HepG2 (cell line): ENCODE measurements around the gene DOCK9. TPM values are rescaled to one million over a fixed set of nuclear protein-coding genes. Genes with fewer than 3 reads are reported as not detected.

Experiments
- ATAC-seq: fragments of 200-7000 bp; cut with Tn5 transposase; 3 replicates; pipeline ENCODE4 v1.9.1; 2020; ENCODE audit warnings: mild to moderate bottlenecking, moderate library complexity
- BruUV-seq: library from RNA; stranded (reverse); fragments of 400-500 nt; replicated peaks from 2 replicates; lab custom pipeline; 2021; lab: Mats Ljungman, UMichigan
- CTCF ChIA-PET: fragments of 300-600 bp; formaldehyde crosslinking; extraction: SDS; loops from one replicate; lab custom pipeline; 2021; ENCODE audit warnings: low total read pairs, inconsistent platforms, low intra/inter-chr PET ratio; lab: Yijun Ruan, JAX
- POLR2A ChIA-PET: fragments of 350-600 bp; sonication (Branson Sonifier 250); formaldehyde crosslinking; loops from one replicate; lab custom pipeline; 2020; ENCODE audit warnings: antibody characterized with exemption, inconsistent platforms; lab: Yijun Ruan, JAX
- DNase-seq: peaks from one replicate; pipeline ENCODE4 v3.0.0-alpha.2; 2015; ENCODE audit warnings: low spot score
- FAIRE-seq: peaks from 3 replicates; lab custom pipeline; 2011; peaks lifted over from hg19 to GRCh38; lab: Jason Lieb, UNC
- H2AFZ ChIP-seq: one replicate; pipeline ENCODE4 v1.6.1; 2011; ENCODE audit warnings: low read length, inconsistent platforms
- H3K27ac ChIP-seq: fragments of 300-600 bp; 3 replicates; pipeline ENCODE4 v1.8.0; 2011; ENCODE audit warnings: mixed run types, mild to moderate bottlenecking, mixed read lengths, low read length, inconsistent platforms; ENCODE audit not compliant: insufficient read depth; ENCODE audit errors: extremely low read length
- H3K27me3 ChIP-seq, 2 experiments: fragments of 200-600 bp in 1 of 2; 2 replicates in 1 of 2; 3 replicates in 1 of 2; pipeline versions ENCODE4 v1.6.0 to v1.8.0; 2011; ENCODE audit warnings: low read length in 2 of 2, mild to moderate bottlenecking in 2 of 2, moderate library complexity in 2 of 2, inconsistent platforms in 1 of 2; ENCODE audit not compliant: insufficient read depth in 2 of 2, control insufficient read depth in 1 of 2
- H3K36me3 ChIP-seq, 2 experiments: fragments of 200-600 bp in 1 of 2; replicated peaks in 1 of 2; 2 replicates in 1 of 2; 3 replicates in 1 of 2; pipeline versions ENCODE4 v1.5.1 to v1.8.0; 2011; ENCODE audit warnings: low read length in 2 of 2, inconsistent platforms in 1 of 2; ENCODE audit not compliant: insufficient read depth in 2 of 2, control insufficient read depth in 1 of 2
- H3K4me1 ChIP-seq: 2 replicates; pipeline ENCODE4 v1.5.1; 2012; ENCODE audit warnings: low read length, inconsistent platforms; ENCODE audit not compliant: insufficient read depth
- H3K4me2 ChIP-seq: 2 replicates; pipeline ENCODE4 v1.6.0; 2011; ENCODE audit warnings: low read depth, low read length, inconsistent platforms
- H3K4me3 ChIP-seq, 3 experiments: fragments of 200-600 bp in 1 of 3; sonication (generic), shearing (Covaris generic) in 1 of 3; replicated peaks in 1 of 3; 2 replicates each; pipeline ENCODE4 v1.5.1; 2011 to 2016; ENCODE audit warnings: low read length in 3 of 3, inconsistent platforms in 2 of 3, low read depth in 2 of 3, mild to moderate bottlenecking in 2 of 3, control low read depth in 1 of 3, mixed read lengths in 1 of 3; ENCODE audit not compliant: insufficient read depth in 1 of 3
- H3K79me2 ChIP-seq: one replicate; pipeline ENCODE4 v1.6.1; 2011; ENCODE audit warnings: low read length, inconsistent platforms; ENCODE audit not compliant: insufficient read depth
- H3K9ac ChIP-seq: 2 replicates; pipeline ENCODE4 v1.6.0; 2011; ENCODE audit warnings: mild to moderate bottlenecking, low read depth, low read length, inconsistent platforms; ENCODE audit not compliant: insufficient read depth
- H3K9me3 ChIP-seq: 2 replicates; pipeline ENCODE4 v1.5.1; 2012; ENCODE audit warnings: mild to moderate bottlenecking, low read length
- H4K20me1 ChIP-seq: 2 replicates; pipeline ENCODE4 v1.6.0; 2011; ENCODE audit warnings: inconsistent platforms, mild to moderate bottlenecking, low read length, moderate library complexity; ENCODE audit not compliant: insufficient read depth
- GATAD1 ChIP-seq: IDR thresholded peaks from 2 replicates; pipeline ENCODE4 v1.6.1; 2016; ENCODE audit warnings: missing genetic modification reagents, missing compliant biosample characterization
- HOXA5 ChIP-seq: sonication (generic); formaldehyde crosslinking; IDR thresholded peaks from 2 replicates; pipeline ENCODE4 v1.4.0; 2020; ENCODE audit warnings: missing genetic modification reagents
- LRRFIP1 ChIP-seq: sonication (generic); formaldehyde crosslinking; conservative IDR thresholded peaks from 2 replicates; pipeline ENCODE4 v1.4.0; 2020; ENCODE audit warnings: missing genetic modification reagents
- MAFG ChIP-seq: sonication (generic); formaldehyde crosslinking; IDR thresholded peaks from 2 replicates; pipeline ENCODE4 v1.5.1; 2020; ENCODE audit warnings: mild to moderate bottlenecking, missing genetic modification reagents
- MIER2 ChIP-seq: IDR thresholded peaks from 2 replicates; pipeline ENCODE4 v1.6.1; 2016; ENCODE audit warnings: missing biosample characterization, missing genetic modification reagents
- SMAD3 ChIP-seq: sonication (generic); formaldehyde crosslinking; IDR thresholded peaks from 2 replicates; pipeline ENCODE4 v1.4.0; 2020; ENCODE audit warnings: missing genetic modification reagents
- ZSCAN5A ChIP-seq: sonication (generic); formaldehyde crosslinking; IDR thresholded peaks from 2 replicates; pipeline ENCODE4 v1.8.0; 2022; ENCODE audit warnings: mild to moderate bottlenecking, missing genetic modification reagents, borderline replicate concordance
- WGBS: methylation state at CpG from one replicate; pipeline ENCODE4 v1.1.6; 2017; ENCODE audit warnings: low lambda C conversion rate; 5-methylcytosine and 5-hydroxymethylcytosine counted together
- in situ Hi-C: cut with HindIII; loops from 2 replicates; pipeline ENCODE4 v1.10.0; 2017; ENCODE audit warnings: low pct_unique_long_range_greater_than_20kb; ENCODE audit not compliant: extremely low pct_ligation_motif_present
- intact Hi-C: fragments of 100-400 bp; cut with micrococcal nuclease; formaldehyde crosslinking; loops from one replicate; pipeline ENCODE4 v1.10.0; 2022; ENCODE audit not compliant: unreplicated experiment
- polyA plus RNA-seq, 8 experiments: library from polyadenylated mRNA; depleted of rRNA in 3 of 8; stranded (reverse) in 7 of 8; unstranded in 1 of 8; fragments of >200 nt; fragmentation: Illumina TruSeq in 4 of 8; extraction: Trizol in 4 of 8; gene quantifications; 2 replicates each; pipeline versions ENCODE4 v1.2.1 to v1.2.3, GENCODE V29; 2011 to 2016; ENCODE audit warnings: low read depth in 4 of 8, missing spikeins in 1 of 8, mixed read lengths in 1 of 8; ENCODE audit not compliant: insufficient read depth in 1 of 8
- total RNA-seq, 5 experiments: library from RNA; depleted of rRNA; stranded (reverse); fragments of >200 nt; fragmentation: Illumina TruSeq; extraction: Trizol; gene quantifications; 2 replicates each; pipeline ENCODE4 v1.2.3, GENCODE V29; 2016; ENCODE audit warnings: low read depth in 1 of 5
- TF ChIP-seq, protein P1 (sequence below): sonication (generic); formaldehyde crosslinking; IDR thresholded peaks from 2 replicates; pipeline ENCODE4 v1.5.1; 2020; ENCODE audit warnings: mild to moderate bottlenecking, missing genetic modification reagents, borderline replicate concordance

Gene DOCK9
- total and polyA plus RNA-seq, 2 of the 13 experiments (the other 11 are each of a cell fraction or from before 2014, with no cell fraction given): 0.44 to 0.97 TPM

- TF ChIP-seq ZSCAN5A (CRISPR knock-in tag) (no peak), SMAD3 (no peak)
- TF ChIP-seq, all 625 proteins: peak for 0
Observed at GRCh38 chr13:98998831-98999638, 21.2 kb upstream of the DOCK9 start (continued).

DNA sequence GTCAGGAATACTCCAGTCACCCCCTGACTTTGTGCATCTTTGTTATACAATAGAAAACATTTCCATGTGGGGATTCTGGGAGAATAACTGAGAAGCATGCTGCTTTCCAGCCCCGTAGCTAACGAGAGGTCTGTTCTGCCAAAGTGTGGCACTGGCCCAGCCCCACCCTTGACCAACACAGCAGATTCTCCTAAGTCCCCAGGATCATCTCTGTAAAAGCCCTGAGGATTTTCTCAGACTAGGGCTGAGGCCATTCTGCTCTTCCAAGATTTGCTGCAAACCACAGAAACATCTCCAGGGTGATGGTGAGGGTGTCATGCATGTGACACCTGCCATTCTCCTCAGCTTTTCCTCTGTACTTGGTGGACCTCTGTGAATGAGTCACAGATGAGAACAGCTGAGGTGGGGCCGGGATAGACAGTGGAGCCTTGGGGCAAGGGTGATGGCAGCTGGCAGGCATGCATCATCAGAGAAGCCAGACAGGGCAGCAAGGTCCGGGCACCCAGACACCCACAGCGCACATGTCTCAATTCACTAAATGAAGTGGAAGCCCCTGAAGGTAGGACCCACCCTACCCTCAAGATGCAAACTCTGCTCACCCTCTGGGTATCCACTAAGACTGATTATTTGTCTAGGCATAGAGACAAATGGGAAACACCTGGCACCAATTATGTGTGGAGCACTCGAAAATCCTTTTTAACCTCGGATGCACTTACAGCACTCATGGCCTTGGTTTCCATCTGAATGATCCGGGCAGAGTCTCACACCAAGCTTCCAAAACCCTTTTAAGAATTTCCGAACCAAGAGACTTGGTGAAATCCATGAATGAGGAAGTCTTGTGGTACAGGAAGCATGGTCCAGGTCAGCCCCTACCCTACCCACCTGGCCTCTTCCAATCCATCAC is 20.1 kb upstream of the DOCK9 start:
- H3K27ac ChIP-seq: no peak overlapping the region
- H3K36me3 ChIP-seq: no peaks in the 10 kb centered on the region
- no peaks in the 10 kb centered on the region for H3K9me3 ChIP-seq
- no TSS peak for BruUV-seq
- H4K20me1 ChIP-seq: no peaks in the 10 kb centered on the region
- no peak overlapping the region for H3K9ac ChIP-seq
- no peak overlapping the region for H3K4me3 ChIP-seq
- intact Hi-C loops: no loop called here
- no peak overlapping the region for H3K4me2 ChIP-seq
- no peak overlapping the region for H2AFZ ChIP-seq
- no peak for ATAC-seq
- no peak for TF ChIP-seq MAFG (CRISPR knock-in tag)
- TF ChIP-seq, protein P1, sequence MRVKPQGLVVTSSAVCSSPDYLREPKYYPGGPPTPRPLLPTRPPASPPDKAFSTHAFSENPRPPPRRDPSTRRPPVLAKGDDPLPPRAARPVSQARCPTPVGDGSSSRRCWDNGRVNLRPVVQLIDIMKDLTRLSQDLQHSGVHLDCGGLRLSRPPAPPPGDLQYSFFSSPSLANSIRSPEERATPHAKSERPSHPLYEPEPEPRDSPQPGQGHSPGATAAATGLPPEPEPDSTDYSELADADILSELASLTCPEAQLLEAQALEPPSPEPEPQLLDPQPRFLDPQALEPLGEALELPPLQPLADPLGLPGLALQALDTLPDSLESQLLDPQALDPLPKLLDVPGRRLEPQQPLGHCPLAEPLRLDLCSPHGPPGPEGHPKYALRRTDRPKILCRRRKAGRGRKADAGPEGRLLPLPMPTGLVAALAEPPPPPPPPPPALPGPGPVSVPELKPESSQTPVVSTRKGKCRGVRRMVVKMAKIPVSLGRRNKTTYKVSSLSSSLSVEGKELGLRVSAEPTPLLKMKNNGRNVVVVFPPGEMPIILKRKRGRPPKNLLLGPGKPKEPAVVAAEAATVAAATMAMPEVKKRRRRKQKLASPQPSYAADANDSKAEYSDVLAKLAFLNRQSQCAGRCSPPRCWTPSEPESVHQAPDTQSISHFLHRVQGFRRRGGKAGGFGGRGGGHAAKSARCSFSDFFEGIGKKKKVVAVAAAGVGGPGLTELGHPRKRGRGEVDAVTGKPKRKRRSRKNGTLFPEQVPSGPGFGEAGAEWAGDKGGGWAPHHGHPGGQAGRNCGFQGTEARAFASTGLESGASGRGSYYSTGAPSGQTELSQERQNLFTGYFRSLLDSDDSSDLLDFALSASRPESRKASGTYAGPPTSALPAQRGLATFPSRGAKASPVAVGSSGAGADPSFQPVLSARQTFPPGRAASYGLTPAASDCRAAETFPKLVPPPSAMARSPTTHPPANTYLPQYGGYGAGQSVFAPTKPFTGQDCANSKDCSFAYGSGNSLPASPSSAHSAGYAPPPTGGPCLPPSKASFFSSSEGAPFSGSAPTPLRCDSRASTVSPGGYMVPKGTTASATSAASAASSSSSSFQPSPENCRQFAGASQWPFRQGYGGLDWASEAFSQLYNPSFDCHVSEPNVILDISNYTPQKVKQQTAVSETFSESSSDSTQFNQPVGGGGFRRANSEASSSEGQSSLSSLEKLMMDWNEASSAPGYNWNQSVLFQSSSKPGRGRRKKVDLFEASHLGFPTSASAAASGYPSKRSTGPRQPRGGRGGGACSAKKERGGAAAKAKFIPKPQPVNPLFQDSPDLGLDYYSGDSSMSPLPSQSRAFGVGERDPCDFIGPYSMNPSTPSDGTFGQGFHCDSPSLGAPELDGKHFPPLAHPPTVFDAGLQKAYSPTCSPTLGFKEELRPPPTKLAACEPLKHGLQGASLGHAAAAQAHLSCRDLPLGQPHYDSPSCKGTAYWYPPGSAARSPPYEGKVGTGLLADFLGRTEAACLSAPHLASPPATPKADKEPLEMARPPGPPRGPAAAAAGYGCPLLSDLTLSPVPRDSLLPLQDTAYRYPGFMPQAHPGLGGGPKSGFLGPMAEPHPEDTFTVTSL (CRISPR knock-in tag): no peak
- TF ChIP-seq GATAD1 (CRISPR knock-in tag): no peak
- no peak for TF ChIP-seq MIER2 (CRISPR knock-in tag)
- no peak for TF ChIP-seq HOXA5 (CRISPR knock-in tag)
- no peak for TF ChIP-seq LRRFIP1
- H3K4me1 ChIP-seq: no peaks in the 10 kb centered on the region
- in situ Hi-C loops: no loop called here
- FAIRE-seq: no peak
- no peak for DNase-seq
- WGBS: 40% methylated on average over 9 of the region's 9 CpGs
- ChIA-PET CTCF (no interaction called here), POLR2A (no interaction called here)
- no peaks in the 10 kb centered on the region for H3K79me2 ChIP-seq
- no peaks in the 10 kb centered on the region for H3K27me3 ChIP-seq
